GOT3 (cell line): ENCODE results near the gene DDX54.
A peak's percentile ranks its signal among the peaks of the same experiment; 100 is the strongest.

ENCODE experiments used
- DNase-seq: peaks from one replicate; lab custom pipeline; 2025; ENCODE audit warnings: mixed read lengths; lab: John Stamatoyannopoulos, UW

Gene DDX54

DNA sequence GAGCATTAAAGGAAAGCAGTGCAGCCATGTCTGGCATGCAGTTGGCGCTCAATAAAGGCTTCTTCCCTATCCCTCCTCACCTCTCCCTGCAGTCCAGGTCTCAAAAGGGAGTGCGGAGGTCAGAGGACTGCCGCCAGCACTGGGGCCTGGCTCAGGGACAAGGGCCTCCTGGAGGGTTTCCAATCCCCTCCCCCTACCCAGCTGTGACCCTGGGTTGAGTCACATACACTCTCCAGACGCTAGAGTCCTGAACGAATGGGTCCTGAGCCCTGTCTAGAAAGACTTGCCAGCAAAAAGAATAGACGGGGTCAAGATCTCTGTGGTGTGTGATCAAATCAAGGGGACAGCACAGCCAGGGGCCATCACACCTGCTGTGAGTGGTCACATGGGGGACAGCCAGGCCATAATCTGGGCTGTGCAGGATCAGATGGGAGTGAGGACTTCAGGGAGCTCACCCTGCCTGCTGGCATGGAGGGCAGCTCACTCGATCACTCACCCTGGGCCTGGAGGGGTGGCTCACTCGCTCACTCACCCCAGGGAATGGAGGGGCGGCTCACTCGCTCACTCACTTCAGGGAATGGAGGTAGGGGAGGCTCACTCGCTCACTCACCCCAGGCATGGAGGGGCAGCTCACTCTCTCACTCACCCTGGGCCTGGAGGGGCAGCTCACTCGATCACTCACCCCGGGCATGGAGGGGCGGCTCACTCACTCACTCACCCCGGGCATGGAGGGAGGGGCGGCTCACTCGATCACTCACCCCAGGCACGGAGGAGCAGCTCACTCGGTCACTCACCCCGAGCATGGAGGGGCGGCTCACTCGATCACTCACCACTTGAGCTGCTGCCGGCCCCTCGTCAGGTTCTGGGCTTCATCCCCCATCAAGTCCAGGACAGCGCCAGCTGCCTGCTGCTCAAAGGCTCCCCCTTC is 22.9 kb downstream of the DDX54 start:
- no peak for DNase-seq

DNA sequence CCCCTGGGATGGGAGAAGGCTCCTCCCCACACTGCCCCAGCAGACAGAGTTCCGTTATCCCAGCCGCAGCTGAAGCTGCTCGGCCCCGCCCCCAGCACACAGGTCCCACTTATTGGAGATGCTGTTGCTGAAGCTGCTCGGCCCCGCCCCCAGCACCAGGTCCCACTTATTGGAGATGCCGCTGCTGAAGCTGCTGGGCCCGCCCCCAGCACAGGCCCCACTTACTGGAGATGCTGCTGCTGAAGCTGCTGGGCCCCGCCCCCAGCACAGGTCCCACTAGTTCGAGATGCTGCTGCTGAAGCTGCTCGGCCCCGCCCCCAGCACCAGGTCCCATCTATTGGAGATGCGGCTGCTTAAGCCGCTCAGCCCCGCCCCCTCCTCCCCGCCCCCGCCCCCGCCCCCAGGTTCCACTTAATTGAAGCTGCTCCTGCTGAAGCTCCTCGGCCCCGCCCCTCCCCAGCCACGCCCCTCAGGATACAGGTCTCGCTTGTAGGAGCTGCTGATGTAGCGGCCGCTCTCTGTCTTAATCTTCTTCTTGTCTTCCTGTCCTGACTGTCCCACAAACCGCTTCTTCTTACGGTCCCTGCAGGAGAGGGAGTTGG is 23.8 kb downstream of the DDX54 start:
- no peak for DNase-seq

DNA sequence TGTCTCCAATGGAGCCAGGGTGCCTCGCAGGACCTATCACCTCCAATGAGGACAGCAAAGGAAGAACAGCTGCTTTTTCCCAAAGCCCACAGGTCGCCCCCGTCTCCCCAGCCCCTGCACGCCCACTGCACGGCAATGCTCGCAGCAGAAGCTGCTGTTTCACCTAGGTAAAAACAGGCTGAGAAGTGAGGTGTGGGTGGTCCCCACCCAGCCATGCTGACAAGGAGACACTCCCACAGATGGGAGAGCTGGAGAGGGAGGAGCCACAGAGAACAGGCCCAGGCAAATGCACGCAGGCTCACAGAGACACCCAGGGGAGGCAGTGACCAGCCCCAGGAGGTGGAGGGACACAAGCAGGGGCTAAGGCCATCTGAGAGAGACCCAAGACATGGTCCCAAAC is 25.3 kb downstream of the DDX54 start:
- DNase-seq, result no peak

DNA sequence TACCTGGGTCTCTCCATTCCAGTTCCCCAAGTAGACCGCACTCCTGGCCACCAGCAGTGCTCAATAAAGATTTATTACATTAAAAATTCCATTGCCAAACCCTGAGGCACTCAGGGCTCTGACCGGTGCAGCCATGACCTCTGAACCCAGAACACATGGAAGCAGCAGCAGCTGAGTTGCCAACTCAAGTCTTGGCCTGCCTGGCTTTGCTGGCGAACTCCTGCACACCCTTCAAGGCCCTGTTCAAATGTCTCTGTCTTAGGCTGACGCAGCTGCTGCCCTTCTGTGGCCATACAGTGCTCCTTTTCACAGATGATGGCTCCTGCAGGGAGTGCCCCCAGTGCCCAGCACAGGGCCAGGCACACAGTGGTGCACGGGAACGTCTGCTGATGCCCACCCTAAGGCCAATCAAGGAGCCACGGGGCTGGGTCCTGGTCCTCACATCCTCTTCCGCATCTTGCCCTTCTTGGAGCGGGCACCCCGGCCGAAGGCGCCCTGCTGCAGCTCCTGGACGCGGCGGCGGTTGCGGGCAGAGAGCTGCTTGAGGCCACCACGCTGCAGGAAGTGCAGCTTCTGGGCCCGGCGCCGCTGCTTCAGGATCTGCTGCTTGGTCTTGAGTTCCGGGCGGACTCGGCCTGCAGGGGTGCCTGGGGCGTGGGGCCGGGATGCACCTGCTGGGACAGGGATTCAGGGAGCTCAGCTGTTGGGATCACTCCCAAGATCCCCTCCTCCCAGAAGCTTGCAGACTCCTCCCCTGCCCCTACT is 26.7 kb downstream of the DDX54 start:
- DNase-seq, result no peak

DNA sequence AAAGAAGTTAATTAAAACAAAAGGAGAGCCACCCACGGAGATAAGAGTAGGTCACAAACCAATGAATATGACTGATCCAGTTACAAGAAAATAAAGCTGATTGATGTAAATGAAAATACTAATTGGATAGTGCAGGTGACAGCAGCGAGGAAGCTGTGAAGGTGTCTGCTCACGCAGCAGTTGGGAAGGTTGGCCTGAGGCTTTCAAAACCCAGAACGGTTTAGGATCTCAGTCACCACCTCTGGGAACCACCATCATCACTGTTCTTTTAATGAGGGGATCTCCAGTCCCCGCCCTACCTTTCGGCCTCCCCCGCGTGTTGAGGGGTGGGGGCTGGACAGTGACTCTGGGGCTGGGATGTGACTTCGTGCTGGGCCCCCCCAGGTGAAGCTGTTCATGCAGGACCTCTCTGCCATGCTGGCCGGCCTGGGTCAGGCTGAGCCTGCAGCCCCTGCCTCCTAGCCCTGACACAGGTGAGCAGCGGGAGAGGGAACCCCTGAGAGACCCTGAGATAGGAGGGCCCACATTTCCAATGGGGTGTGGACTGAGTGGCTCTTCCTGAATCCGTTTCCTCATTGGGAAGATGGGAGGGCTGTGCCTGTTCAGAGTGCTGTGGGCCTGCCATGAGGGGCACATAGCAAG is 27.9 kb downstream of the DDX54 start:
- DNase-seq, result no peak

DNA sequence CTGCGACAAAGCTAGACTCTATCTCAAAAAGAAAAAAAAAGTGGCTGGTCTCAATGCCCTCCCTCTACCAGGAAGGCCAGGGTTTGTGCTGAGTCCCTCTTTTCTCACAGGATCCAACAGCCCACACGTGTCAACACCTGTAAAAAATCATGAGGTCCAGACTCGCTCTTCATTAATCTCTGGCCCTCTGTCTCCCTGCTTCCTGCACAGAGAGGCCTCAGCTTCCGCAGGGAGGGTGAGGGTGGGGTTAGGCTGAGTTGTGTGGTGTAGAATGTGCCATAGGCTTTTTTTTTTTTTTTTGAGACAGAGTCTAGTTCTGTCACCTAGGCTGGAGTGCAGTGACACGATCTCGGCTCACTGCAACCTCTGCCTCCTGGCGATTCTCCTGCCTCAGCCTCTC is 29.6 kb downstream of the DDX54 start:
- DNase-seq, result no peak

DNA sequence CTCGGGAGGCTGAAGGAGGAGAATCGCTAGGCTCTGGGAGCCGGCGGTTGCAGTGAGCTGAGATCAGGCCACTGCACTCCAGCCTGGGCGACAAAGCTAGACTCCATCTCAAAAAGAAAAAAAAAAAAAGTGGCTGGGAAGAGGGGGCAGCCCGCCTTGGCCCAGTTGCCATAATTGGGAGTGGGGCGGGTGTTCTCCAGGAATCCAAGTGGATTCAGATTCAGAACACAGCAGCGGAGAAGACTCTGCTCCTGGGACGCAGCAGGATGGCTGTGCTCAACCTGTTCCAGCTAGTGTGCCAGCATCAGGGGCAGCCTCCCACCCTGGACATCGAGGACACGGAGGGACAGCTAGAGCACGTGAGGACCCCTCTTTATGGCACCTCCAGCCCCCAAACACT is 30.2 kb downstream of the DDX54 start:
- DNase-seq, result no peak

DNA sequence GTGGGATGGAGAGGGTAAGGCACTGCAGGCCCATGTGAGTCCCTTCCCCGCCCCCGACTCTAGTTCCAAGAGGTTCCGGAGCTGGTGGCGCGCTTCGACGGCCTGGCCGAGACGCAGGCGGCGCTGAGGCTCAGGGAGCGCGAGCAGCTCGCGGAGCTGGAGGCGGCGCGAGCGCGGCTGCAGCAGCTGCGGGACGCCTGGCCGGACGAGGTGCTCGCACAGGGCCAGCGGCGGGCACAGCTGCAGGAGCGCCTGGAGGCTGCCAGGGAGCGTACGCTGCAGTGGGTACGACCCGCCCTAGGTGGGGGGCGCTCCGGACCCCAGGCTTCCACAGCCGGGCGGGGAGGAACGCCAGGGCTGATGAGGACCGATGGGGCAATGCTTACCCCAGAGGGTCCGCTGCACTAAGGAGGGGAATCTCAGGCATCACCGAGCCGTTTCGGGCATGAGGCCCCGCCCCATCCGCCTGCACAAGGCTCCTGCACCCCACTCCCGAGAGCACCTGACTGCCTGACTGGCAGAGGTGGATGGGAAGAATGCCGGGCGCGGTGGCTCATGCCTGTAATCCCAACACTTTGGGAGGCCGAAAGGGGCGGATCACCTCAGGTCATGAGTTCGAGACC is 30.8 kb downstream of the DDX54 start:
- no peak for DNase-seq

DNA sequence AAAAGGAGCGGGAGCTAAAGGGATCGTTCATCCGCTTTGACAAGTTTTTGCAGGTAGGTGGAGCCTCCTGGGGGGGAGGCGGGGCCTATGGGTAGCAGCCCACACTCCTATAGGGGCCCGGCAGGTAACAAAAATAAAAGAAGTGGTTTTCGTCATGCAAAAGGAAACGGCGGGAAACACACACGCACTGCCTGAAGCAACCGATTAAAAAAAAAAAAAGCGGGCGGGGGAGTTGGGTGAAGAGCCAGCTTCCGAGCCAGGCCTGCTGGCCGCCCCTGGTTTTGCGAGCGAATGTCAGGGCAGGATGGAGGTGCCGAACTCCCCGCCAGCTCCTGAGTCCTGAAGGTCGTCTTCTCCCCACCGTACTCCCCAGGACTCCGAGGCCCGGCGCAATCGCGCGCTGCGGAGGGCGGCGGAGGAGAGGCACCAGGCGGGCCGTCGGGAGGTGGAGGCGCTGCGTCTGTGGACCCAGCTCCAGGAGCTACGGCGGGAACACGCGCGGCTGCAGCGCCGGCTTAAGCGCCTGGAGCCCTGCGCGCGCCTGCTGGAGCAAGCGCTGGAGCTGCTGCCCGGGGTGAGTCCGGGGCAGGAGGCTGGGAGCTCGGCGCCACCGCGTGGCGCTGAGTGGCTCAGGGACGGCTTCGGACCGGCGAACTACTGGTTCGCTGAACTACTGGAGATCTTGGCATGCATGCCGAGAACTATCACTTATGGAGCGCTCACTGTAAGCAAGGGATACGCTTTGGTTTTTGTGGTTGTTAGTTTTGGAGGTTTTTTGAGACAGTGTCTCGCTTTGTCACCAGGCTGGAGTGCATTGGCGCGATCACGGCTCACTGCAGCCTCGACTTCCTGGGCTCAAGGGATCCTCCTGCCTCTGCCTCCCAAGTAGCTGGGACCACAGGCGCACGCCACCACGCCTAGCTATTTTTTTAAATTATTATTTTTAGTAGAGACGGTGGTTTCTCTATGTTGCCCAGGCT is 32.2 kb downstream of the DDX54 start:
- DNase-seq, result peak; percentile 53

DNA sequence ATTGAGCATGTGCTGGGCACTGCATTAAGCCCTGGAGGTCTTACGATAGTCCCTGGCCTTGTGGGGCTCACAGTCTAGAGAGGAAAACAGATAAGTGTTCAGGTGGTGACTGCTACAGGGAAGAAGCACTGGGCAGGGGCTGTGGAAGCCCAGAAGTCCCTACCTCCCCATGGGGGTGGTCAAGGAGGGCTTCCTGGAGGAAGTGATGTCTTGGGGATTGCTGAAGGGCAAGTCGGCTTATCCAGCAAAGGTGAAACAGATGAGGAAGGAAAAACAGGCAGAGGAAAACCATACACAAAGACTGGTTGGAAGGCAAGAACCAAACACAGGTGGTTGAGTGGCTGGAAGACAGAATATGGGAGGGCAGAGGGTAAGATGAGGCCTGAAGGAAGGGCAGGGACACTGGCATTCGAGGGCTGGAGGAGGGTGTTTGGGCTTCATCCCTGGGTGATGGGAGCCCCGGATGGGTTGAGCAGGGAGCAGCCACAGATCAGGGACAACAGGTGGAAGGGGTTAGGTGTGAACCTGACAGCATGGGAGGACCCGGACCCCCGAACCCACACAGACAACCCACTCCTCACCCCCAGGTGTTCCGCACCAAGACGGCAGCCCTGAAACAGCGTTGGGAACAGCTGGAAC is 33.0 kb downstream of the DDX54 start:
- no peak for DNase-seq

DNA sequence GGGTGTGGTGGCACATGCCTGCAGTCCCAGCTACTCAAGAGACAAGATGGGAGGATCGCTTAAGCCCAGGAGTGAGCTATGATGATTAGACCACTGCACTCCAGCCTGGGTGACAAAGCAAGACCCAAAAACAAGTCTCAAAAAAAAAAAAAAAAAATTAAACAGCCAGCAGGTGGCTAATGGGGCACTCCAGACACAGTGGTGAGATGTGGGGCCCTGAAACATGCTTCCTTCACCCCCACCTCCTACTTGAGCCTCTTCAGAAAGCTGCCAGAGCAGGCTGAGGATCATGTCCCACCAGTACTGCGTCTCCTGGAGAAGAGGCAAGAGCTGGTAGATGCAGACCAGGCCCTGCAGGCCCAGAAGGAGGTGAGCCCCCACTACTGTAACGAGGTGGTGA is 33.6 kb downstream of the DDX54 start:
- no peak for DNase-seq

DNA sequence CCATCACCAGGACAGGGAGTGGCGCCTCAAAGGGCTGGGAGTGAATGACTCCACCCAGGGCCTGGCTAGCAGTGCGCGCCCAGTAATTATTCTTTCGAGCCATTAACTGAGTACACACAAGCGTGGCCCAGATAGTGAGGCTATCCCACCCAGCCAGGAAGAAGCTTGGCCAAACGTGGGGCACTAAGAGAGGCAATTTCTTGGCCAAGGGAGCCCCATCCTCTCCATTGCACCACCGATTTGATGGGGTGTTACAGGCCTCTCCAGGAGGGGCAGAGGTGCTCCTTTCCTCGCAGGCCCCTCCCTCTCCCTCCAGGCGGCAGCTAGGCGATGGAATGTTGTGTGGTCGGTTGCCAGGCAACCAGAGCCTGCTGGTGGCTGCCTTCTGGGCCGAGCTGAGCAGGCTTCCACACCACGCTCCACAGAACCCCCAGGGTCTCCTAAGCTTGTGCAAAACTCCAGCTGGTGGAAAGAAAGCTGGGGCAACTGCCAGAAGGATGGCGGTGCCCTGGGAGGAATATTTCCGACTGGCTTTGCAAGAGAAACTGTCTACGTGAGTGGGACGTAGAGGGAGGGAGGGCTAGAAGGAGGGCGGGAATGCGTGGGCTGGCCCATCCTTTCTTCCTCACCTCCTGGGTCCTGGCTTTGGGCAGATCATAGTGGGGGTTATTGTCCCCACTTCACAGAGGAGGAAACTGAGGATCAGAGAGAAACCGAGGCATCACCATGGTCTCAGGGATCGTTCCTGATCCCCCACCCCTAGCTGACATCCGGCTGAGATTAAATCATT is 35.7 kb downstream of the DDX54 start, which contains the start of gene CFAP73:
Gene CFAP73, plus strand, starts transcription at position 364 of the 790 bp plus-strand sequence. Its CDS starts 134 bp downstream, at position 498.
- DNase-seq, result peak; percentile 33

DNA sequence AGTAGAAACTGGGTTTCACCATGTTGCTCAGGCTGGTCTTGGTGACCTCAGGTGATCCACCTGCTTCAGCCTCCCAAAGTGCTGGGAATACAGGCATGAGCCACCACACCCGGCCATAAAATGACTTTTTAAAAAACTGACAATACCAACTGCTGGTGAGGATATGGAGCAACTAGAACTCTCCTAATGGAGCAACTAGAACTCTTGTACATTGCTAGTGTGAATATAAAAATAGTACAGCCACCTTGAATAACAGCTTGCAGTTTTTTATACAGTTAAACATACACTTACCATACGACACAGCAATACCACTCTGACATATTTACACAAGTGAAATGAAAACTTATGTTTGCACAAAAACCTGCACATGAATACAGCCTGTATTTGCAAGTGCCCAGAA is 38.3 kb downstream of the DDX54 start:
- DNase-seq, result no peak

DNA sequence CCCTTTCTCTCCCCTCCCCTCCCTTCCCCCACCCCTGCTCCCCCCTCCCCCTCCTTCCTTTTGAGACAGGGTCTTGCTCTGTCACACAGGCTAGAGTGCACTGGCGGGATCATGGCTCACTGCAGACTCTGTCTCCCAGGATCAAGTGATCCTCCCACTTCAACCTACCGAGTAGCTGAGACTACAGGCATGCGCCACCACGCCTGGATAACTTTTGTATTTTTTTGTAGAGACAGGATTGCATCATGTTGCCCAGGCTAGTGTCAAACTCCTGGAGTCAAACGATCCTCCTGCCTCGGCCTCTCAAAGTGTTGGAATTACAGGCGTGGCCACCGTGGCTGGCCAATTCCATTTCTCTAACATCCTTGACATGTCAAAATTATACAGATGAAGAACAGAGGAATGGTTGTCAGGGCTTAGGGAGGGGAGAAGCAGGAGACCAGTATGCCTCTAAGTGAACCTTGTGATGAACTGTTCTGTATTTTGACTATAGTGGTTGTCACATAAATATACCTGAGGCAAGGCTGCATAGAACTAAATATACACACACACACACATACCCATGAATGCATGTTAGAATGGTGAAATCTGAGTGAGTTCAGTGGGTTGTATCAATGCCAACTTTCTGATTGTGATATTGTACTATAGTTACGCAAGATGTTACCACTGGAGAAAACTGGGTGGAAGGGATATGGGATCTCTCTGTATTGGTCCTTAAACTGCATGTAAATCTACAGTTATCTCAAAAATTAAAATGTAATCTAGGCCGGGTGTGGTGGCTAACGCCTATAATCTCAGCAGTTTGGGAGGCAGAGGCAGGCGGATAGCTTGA is 39.3 kb downstream of the DDX54 start:
- DNase-seq, result no peak

DNA sequence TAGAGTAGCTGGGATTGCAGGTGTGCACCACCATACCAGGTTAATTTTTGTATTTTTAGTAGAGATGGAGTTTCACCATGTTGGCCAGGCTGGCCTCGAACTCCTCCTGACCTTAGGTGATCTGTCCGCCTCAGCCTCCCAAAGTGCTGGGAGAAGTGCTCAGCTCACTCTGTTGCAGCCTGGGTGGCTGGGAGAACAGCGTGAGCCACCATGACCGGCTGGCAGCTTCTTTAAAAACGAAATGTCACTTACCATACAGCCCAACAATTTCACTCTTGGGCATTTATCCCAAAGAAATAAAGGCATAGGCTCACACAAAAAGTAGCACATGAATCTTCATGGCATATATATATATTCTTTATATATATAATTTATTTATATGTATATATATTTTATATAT is 40.5 kb downstream of the DDX54 start:
- DNase-seq, result no peak

DNA sequence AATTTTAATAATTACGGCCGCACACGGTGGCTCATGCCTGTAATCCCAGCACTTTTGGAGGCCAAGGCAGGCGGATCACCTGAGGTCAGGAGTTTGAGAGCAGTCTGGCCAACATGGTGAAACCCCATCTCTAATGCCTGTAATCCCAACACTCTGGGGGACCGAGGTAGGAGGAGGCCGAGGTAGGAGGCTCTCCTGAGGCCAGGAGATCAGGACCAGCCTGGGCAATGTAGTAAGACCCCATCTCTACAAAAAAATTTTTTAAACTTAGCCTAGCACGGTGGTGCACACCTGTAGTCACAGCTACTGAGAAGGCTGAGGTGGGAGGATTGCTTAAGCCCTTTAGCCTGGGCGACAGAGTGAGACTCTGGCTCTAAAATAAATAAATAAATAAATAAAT is 41.3 kb downstream of the DDX54 start:
- no peak for DNase-seq

DNA sequence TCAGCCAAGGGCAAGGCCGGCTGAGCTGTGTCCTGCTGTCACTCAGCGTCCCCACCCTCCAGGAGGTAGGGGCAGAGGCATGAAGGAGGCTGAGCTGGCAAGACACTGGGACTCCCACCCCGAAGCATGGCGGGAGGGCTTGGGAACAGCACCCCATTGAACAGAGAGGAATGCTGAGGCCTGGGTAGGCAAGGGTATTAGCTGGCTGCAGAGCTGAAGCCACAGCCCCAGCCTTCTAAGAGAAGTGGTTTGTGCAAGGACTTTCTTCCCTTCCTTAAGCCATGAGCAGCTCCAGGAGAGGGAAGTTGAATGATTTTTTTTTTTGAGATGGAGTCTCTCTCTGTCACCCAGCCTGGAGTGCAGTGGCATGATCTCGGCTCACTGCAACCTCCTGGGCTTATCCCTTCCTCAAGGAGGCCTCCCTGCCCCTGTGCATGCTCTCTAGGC is 42.4 kb downstream of the DDX54 start:
- DNase-seq, result no peak
